Effector memory CD4-positive, alpha-beta T cell (primary cell): ENCODE results near the gene FRG1.
"Not testable (repeated sequence)": the region's sequence is repeated elsewhere in the genome, so short reads cannot be mapped to it uniquely, and the experiment has no call there.

Experiments used
- DNase-seq, 3 donors: peaks; one replicate each; pipeline ENCODE4 v3.0.0-alpha.2; 2020
- H3K27ac ChIP-seq: 2 replicates; pipeline ENCODE4 v1.7.0; 2013; ENCODE audit warnings: mild to moderate bottlenecking, low read length, moderate library complexity; ENCODE audit not compliant: insufficient read depth, poor library complexity, severe bottlenecking
- H3K27me3 ChIP-seq: replicated peaks from 2 replicates; pipeline ENCODE4 v1.7.0; 2013; ENCODE audit warnings: mild to moderate bottlenecking, low read length; ENCODE audit not compliant: insufficient read depth, control insufficient read depth, poor library complexity, severe bottlenecking
- H3K36me3 ChIP-seq: 2 replicates; pipeline ENCODE4 v1.7.0; 2013; ENCODE audit warnings: mild to moderate bottlenecking, low read length, moderate library complexity; ENCODE audit not compliant: control insufficient read depth, insufficient read depth
- H3K4me1 ChIP-seq: 2 replicates; pipeline ENCODE4 v1.7.0; 2013; ENCODE audit warnings: low read length, mild to moderate bottlenecking; ENCODE audit not compliant: control insufficient read depth, insufficient read depth, poor library complexity, severe bottlenecking
- H3K4me3 ChIP-seq: 2 replicates; pipeline ENCODE4 v1.7.0; 2013; ENCODE audit warnings: low read length, low read depth, mild to moderate bottlenecking; ENCODE audit not compliant: insufficient read depth, poor library complexity, severe bottlenecking
- H3K9me3 ChIP-seq: 2 replicates; pipeline ENCODE4 v1.7.0; 2013; ENCODE audit warnings: mild to moderate bottlenecking, low read length, moderate library complexity; ENCODE audit not compliant: control insufficient read depth
- total RNA-seq, 3 donors: gene quantifications; one replicate each; lab custom pipeline; 2026; lab: John Stamatoyannopoulos, UW

The FRG1 gene
- total RNA-seq, result 25.5 to 33.5 (median 33.5) reads per million in 3 donors

GRCh38 chr4:189940178-189941004 lies at the start of gene FRG1:
Gene FRG1, plus strand, starts transcription at chr4:189940872. Its CDS starts 138 bp downstream, at chr4:189941010.
- DNase-seq, result peak; percentile 94 to 95 (median 94)
- Histone ChIP-seq H3K4me3 (peak within 1 kb of the TSS; percentile 91), H3K4me1 (peaks cover 8% of the 10 kb centered on the region), H3K27ac (peak within 1 kb of the TSS; percentile 89), H3K9me3 (no peaks in the 10 kb centered on the region), H3K27me3 (no peaks in the 10 kb centered on the region), H3K36me3 (no peaks in the 10 kb centered on the region)

- no peak for DNase-seq
- H3K36me3 ChIP-seq, result no peaks in the 10 kb centered on the region
- no peaks in the 10 kb centered on the region for H3K4me1 ChIP-seq
- no peak overlapping the region for H3K4me3 ChIP-seq
- H3K27ac ChIP-seq, result no peak overlapping the region
- no peaks in the 10 kb centered on the region for H3K27me3 ChIP-seq
- no peaks in the 10 kb centered on the region for H3K9me3 ChIP-seq
These were observed 43.0 kb upstream of the FRG1 start for GRCh38 chr4:189897667-189898066.

DNA sequence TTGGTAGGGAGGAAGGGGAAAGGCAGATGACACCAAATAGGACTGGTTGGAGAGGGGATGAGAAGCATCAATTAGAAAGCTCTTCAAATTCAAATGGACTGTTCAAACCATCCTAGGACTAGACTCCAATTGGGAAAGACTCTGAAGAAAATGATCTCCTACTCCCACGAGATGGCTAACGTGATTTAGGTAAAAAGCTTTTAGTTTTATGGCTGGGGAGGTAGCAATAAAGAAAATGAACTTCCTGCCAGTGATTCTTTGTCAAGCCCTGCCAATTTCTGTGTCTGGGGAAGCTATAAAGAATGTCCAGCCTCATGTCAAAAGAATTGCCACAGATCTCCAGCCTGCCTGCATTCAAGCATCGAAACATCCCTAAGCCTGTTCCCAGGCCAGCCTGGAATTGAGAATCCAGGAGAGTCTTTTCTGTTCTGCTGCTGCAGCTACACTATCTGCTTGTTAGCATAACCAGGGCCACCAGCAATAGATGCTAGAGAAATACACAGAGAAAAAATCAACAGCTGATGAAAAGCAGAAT lies 41.1 kb upstream of the FRG1 start:
- H3K4me1 ChIP-seq, H3K27ac ChIP-seq, H3K27me3 ChIP-seq, DNase-seq, H3K9me3 ChIP-seq, H3K4me3 ChIP-seq, H3K36me3 ChIP-seq: not testable (repeated sequence)

DNA sequence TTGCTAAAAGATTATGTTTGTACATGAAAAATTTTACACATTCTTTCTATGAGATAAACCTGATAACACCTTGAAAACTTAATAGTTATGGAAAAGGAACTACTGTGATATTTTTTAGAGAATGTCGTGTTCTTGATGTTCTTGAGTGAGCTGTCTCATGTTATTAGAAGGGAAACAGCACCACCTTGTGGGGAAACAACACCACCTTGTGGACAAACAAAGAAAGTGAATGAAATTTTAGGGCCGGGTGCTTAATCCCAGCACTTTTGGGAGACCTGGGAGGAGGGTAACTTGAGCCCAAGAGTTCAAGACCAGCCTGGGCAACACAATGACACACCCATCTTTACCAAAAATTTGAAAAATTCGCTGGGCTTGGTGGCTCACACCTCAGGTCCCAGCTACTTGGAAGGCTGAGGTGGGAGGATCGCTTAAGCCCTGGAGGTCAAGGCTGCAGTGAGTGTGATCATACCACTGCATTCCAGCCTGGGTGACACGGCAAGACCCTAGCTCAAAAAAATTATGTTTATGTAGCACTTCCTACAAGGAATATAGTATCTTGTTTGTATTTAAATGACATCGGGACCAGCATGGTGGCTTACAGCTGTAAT lies 36.1 kb upstream of the FRG1 start:
- not testable (repeated sequence) for H3K36me3 ChIP-seq, H3K27me3 ChIP-seq, H3K27ac ChIP-seq, H3K4me1 ChIP-seq, H3K9me3 ChIP-seq, H3K4me3 ChIP-seq
- peak in 1 of 3 donors; percentile 26 for DNase-seq

- H3K27me3 ChIP-seq, result no peaks in the 10 kb centered on the region
- no peak overlapping the region for H3K27ac ChIP-seq
- no peaks in the 10 kb centered on the region for H3K9me3 ChIP-seq
- DNase-seq, result no peak
- no peaks in the 10 kb centered on the region for H3K4me1 ChIP-seq
- H3K36me3 ChIP-seq, result no peaks in the 10 kb centered on the region
- H3K4me3 ChIP-seq, result no peak overlapping the region
These were observed 28.5 kb upstream of the FRG1 start for GRCh38 chr4:189912170-189912569.

DNA sequence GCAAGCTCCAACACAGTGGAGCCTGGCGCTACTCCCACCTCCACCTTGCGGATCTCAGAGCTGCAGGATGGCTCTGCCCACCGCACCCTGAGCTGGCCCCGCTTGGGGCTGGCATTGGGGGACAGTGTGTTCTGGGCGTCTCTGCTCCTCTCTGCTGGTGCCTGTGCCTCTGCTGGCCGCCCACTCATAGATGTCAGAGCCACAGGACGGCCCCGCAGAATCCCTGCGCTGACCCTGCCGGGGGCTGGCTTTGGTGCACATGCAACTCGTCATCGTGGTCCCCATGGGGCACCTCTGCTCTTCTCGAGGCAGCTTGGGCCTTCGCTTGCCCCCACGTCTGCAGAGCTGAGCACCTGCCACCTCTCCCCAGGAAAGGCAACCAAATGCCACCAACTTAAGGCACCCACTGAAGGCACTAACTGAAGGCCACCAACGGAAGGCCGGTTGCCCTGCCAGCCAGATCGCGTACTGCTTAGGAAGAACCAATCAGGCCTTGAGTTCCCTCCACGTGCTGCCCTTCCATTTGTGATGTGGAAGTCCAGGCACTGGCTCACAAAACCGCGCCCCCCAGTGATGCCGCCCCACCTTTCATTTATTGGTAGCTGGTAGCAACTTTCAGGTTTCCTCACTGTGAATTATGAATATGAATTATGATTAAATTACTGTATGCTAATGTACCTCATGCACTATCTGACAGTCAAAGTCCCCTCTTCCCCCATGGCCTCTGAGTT lies 23.3 kb upstream of the FRG1 start:
- no peak for DNase-seq
- H3K36me3 ChIP-seq, result no peaks in the 10 kb centered on the region
- no peaks in the 10 kb centered on the region for H3K27me3 ChIP-seq
- H3K4me1 ChIP-seq, result no peaks in the 10 kb centered on the region
- H3K9me3 ChIP-seq, result peaks cover 5% of the 10 kb centered on the region
- no peak overlapping the region for H3K4me3 ChIP-seq
- no peak overlapping the region for H3K27ac ChIP-seq

GRCh38 chr4:189921058-189921457 lies 19.6 kb upstream of the FRG1 start:
- DNase-seq, result no peak

GRCh38 chr4:189926742-189927141 lies 13.9 kb upstream of the FRG1 start:
- H3K4me3 ChIP-seq, H3K4me1 ChIP-seq, H3K27ac ChIP-seq, H3K36me3 ChIP-seq, H3K9me3 ChIP-seq, DNase-seq, H3K27me3 ChIP-seq: not testable (repeated sequence)

More at GRCh38 chr4:189921058-189921457, 19.6 kb upstream of the FRG1 start:
- Histone ChIP-seq H3K27me3 (no peaks in the 10 kb centered on the region), H3K27ac (no peak overlapping the region), H3K4me3 (no peak overlapping the region), H3K9me3 (peaks cover 5% of the 10 kb centered on the region), H3K36me3 (no peaks in the 10 kb centered on the region), H3K4me1 (no peaks in the 10 kb centered on the region)

GRCh38 chr4:189941005-189941450 lies 356 bp downstream of the FRG1 start:
- peak overlapping the region; percentile 91 for H3K4me3 ChIP-seq
- peaks cover 8% of the 10 kb centered on the region for H3K4me1 ChIP-seq
- H3K36me3 ChIP-seq, result no peaks in the 10 kb centered on the region
- H3K9me3 ChIP-seq, result no peaks in the 10 kb centered on the region
- no peaks in the 10 kb centered on the region for H3K27me3 ChIP-seq
- DNase-seq, result no peak
- peak overlapping the region; percentile 89 for H3K27ac ChIP-seq
